H1 (cell line): Measurements from ENCODE around the gene ZFP36L1. TPM values are rescaled to one million over a fixed set of nuclear protein-coding genes. Genes with fewer than 3 reads are reported as not detected.

Source experiments
- BACH1 ChIP-seq: IDR thresholded peaks from 2 replicates; pipeline ENCODE4 v1.6.1; 2012; ENCODE audit warnings: low read length, improper control_type of control experiment
- polyA plus RNA-seq, 7 experiments: library from polyadenylated mRNA; depleted of rRNA in 3 of 7; stranded (reverse) in 5 of 7; unstranded in 2 of 7; fragments of >200 nt in 5 of 7; fragments of 200-250 nt in 2 of 7; gene quantifications; 1 replicate in 5 of 7; 2 replicates in 1 of 7; 4 replicates in 1 of 7; pipeline versions ENCODE4 v1.2.1 to v1.2.3, GENCODE V29; 2011 to 2013; ENCODE audit warnings: missing spikeins in 2 of 7, mixed read lengths in 2 of 7
- total RNA-seq: library from RNA; stranded (reverse); fragmentation: NEBNext Ultra II Directional; extraction: Animal tissue kit (Norgen Biotek cat#: 25700); gene quantifications from 2 replicates; pipeline ENCODE4 v1.2.1, GENCODE V29; 2021

The ZFP36L1 gene
- total and polyA plus RNA-seq, 2 of the 8 experiments (the other 6 are each of a cell fraction or from before 2014, with no cell fraction given): 80.4 to 132 TPM

- no peak for TF ChIP-seq BACH1
Measured at GRCh38 chr14:68770051-68770450, 22.8 kb downstream of the ZFP36L1 start (continued).
